GM12872 (cell line): ENCODE measurements around the gene GULP1.

Source experiments
- CTCF ChIP-seq: IDR thresholded peaks from 3 replicates; pipeline ENCODE4 v1.5.1; 2011; ENCODE audit warnings: low read depth, mild to moderate bottlenecking, low read length, moderate library complexity; ENCODE audit not compliant: insufficient read depth

Gene GULP1

GRCh38 chr2:188414869-188415753 is 123.4 kb downstream of the GULP1 start:
- TF ChIP-seq CTCF, result no peak

GRCh38 chr2:188415754-188416083 is 124.0 kb downstream of the GULP1 start:
- TF ChIP-seq CTCF, result no peak

- no peak for TF ChIP-seq CTCF
Observed at GRCh38 chr2:188416367-188416766, 124.7 kb downstream of the GULP1 start.

GRCh38 chr2:188422726-188423125 is 131.1 kb downstream of the GULP1 start:
- no peak for TF ChIP-seq CTCF

- TF ChIP-seq CTCF, result no peak
Observed at GRCh38 chr2:188425266-188425665, 133.6 kb downstream of the GULP1 start.

GRCh38 chr2:188426121-188426520 is 134.4 kb downstream of the GULP1 start:
- TF ChIP-seq CTCF, result no peak

GRCh38 chr2:188430705-188431104 is 139.0 kb downstream of the GULP1 start:
- no peak for TF ChIP-seq CTCF
